Colonic mucosa (tissue), 4 donors: ENCODE results near the gene PTRHD1. TPM values are rescaled to one million over a fixed set of nuclear protein-coding genes. Genes with fewer than 3 reads are reported as not detected.

Source experiments
- DNase-seq: peaks from one replicate; pipeline ENCODE4 v3.0.0-alpha.2; 2020
- H3K27ac ChIP-seq: fragments of 200-600 bp; one replicate; pipeline ENCODE4 v1.8.0; 2021
- H3K27me3 ChIP-seq: fragments of 200-600 bp; one replicate; pipeline ENCODE4 v1.8.0; 2021
- H3K36me3 ChIP-seq: fragments of 200-600 bp; one replicate; pipeline ENCODE4 v1.8.0; 2021
- H3K4me1 ChIP-seq: fragments of 200-600 bp; one replicate; pipeline ENCODE4 v1.8.0; 2021; ENCODE audit warnings: mild to moderate bottlenecking
- H3K4me3 ChIP-seq: fragments of 200-600 bp; one replicate; pipeline ENCODE4 v1.8.0; 2021
- H3K9ac ChIP-seq, 2 donors: one replicate each; pipeline ENCODE4 v1.7.0; 2013; ENCODE audit warnings: control low read depth in 2 of 2, low read depth in 2 of 2, low read length in 2 of 2
- H3K9me3 ChIP-seq: fragments of 200-600 bp; one replicate; pipeline ENCODE4 v1.8.0; 2021
- intact Hi-C: fragments of 100-400 bp; cut with DNase I; formaldehyde crosslinking; loops from one replicate; pipeline ENCODE4 v1.14.1; 2022
- total RNA-seq, 2 donors: library from RNA; stranded (reverse); fragmentation: NEBNext Ultra II Directional in 1 of 2; extraction: Animal tissue kit (Norgen Biotek cat#: 25700) in 1 of 2; gene quantifications; one replicate each; pipeline ENCODE4 v1.2.1, GENCODE V29; 2021
- TF ChIP-seq, protein P1 (sequence below): fragments of 200-600 bp; IDR thresholded peaks from one replicate; pipeline ENCODE4 v1.8.0; 2022; ENCODE audit warnings: antibody characterized with exemption, mild to moderate bottlenecking
- donor health status: healthy.
- donor health status: DM: no; HTN: no; CAD: no.
- donor health status: DM: no; HTN: no; CAD: no.

Gene PTRHD1
- total RNA-seq, 2 donors from 2014 or later, result 38.2 to 47.6 TPM

DNA sequence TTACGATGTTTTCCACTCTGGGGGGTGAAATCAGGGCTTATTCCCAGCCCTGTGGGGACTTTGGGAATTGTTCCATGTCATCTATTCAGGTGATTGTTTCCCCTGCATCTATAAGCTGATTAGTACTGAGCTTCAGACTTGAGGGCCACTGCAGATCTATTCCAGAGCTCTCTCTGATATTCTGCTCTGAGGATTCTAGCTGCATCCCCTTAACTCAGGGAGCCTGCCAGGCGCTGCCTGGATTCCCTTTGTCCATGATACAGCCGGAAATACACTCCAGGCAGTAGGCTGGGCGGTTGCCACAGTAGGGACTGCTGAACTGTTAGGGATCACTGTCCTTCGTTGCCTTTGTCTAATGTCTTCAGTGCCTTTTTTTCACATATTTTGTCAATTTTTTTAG lies 31.3 kb downstream of the PTRHD1 start:
- TF ChIP-seq, protein P1, sequence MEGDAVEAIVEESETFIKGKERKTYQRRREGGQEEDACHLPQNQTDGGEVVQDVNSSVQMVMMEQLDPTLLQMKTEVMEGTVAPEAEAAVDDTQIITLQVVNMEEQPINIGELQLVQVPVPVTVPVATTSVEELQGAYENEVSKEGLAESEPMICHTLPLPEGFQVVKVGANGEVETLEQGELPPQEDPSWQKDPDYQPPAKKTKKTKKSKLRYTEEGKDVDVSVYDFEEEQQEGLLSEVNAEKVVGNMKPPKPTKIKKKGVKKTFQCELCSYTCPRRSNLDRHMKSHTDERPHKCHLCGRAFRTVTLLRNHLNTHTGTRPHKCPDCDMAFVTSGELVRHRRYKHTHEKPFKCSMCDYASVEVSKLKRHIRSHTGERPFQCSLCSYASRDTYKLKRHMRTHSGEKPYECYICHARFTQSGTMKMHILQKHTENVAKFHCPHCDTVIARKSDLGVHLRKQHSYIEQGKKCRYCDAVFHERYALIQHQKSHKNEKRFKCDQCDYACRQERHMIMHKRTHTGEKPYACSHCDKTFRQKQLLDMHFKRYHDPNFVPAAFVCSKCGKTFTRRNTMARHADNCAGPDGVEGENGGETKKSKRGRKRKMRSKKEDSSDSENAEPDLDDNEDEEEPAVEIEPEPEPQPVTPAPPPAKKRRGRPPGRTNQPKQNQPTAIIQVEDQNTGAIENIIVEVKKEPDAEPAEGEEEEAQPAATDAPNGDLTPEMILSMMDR, result no peak
- Histone ChIP-seq H3K4me1 (no peaks in the 10 kb centered on the region), H3K4me3 (no peak overlapping the region), H3K9ac (no peak overlapping the region), H3K27me3 (no peaks in the 10 kb centered on the region), H3K27ac (no peak overlapping the region), H3K9me3 (no peaks in the 10 kb centered on the region), H3K36me3 (no peaks in the 10 kb centered on the region)
- intact Hi-C loops, result no loop called here
- no peak for DNase-seq

DNA sequence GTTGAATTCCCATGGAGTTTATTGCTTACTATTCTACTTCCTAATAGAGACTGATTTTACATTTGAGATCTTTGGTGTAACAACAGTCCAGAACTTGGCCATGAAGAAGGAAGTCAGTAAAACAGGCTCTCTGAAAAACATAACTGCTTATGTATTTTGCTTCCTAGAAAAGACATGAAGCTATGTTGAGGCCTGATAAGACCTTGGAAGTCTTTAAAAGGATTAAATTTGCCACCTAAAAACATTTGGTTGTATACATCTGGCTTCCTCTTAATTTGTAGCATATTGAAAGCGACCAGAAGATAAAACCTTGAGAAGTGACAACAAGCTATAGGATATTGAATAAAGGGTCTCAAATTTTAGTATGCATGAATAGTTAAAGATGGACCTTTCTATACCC lies 36.4 kb downstream of the PTRHD1 start:
- intact Hi-C loops, result no loop called here
- no peaks in the 10 kb centered on the region for H3K36me3 ChIP-seq

DNA sequence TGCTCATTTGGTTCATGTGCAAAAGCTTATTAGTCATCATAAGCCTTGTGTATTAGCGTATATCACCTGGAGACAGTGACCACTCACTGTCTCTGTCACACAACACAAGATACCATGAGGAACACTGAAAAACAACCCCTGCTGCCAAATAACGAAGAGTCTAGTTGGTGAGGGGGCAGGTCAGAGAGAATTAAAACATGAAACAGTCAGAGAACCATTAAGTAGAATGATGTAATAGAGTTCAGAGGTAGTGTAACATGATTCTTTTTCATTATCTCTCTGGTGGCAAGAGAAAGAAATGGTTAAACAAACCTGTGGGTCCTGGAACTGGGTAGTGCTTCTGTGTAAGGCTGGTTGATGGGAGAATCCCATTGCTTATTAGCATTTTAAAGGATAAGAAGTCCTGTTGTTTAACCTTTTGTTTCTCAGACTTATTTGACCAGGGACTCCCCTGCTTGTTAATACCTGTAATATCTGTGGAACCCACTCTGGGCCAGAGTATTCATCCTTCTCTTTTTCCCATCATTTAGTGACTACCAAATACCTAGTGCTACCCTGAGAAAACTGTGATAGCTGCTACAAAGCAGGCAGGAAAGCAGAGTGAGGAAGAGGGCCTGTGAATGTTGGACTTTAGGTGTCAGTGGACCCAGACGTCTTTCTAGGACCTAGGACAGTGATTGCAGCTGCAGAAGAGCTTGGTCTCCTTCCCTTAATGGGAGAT lies 38.0 kb downstream of the PTRHD1 start:
- Histone ChIP-seq H3K36me3 (no peaks in the 10 kb centered on the region), H3K4me3 (no peak overlapping the region)
- TF ChIP-seq, protein P1, result no peak

More for the DNA sequence above, 36.4 kb downstream of the PTRHD1 start:
- H3K9me3 ChIP-seq, result no peaks in the 10 kb centered on the region
- H3K9ac ChIP-seq, result no peak overlapping the region
- DNase-seq, result no peak
- no peaks in the 10 kb centered on the region for H3K4me1 ChIP-seq
- no peaks in the 10 kb centered on the region for H3K27me3 ChIP-seq
- no peak overlapping the region for H3K4me3 ChIP-seq
- no peak overlapping the region for H3K27ac ChIP-seq
- TF ChIP-seq, protein P1, result no peak

DNA sequence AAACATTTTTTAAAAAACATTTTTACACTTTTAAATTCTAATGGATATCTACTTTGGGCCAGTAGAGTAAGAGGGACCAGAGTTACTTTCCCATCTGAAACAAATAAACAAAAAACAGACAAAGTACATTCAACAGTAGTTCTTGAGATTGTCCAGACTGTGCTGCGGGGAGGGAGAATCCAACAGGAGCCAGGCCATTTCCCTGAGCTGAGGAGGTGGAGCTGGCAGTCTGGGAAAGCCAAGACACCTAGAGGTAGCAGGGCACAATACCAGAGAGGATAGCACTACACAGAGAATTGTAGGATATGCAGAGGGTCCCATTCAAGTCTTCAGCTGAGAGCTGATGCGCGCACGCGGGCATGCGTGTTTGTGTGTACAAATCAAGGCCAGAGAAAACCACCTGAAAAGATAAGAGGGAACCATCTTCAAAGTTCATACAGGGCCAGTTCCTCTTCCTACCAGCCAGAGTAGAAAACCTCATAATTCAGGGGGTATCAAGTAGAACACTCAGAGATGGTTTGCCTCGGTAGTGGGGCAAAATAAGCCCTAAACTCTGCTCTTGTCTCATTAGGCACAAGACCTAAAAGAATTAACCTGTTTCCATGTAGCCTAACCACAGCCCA lies 44.0 kb downstream of the PTRHD1 start:
- no peak overlapping the region for H3K4me3 ChIP-seq
- no peak overlapping the region for H3K27ac ChIP-seq
- TF ChIP-seq, protein P1, result no peak
- intact Hi-C loops, result no loop called here
- H3K36me3 ChIP-seq, result no peaks in the 10 kb centered on the region
- H3K27me3 ChIP-seq, result no peaks in the 10 kb centered on the region
- no peaks in the 10 kb centered on the region for H3K9me3 ChIP-seq
- no peaks in the 10 kb centered on the region for H3K4me1 ChIP-seq
- no peak for DNase-seq
- H3K9ac ChIP-seq, result no peak overlapping the region

More for the DNA sequence above, 38.0 kb downstream of the PTRHD1 start:
- Histone ChIP-seq H3K27ac (no peak overlapping the region), H3K9ac (no peak overlapping the region), H3K27me3 (no peaks in the 10 kb centered on the region), H3K4me1 (no peaks in the 10 kb centered on the region), H3K9me3 (no peaks in the 10 kb centered on the region)
- intact Hi-C loops, result no loop called here
- no peak for DNase-seq

DNA sequence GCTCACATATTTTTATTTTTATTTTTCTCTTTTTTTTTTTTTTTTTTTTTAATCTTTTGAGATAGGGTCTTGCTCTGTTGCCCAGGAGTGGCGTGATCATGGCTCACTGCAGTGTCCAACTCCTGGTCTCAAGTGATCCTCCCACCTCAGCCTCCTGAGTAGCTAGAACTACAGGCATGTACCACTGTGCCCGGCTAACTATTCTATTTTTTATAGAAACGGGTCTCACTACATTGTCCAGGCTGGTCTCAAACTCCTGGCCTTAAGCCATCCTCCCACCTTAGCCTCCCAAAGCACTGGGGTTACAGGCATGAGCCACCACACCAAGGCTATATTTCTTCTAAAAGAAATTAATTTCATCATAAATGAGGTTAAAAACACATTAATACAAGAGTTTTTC lies 45.9 kb downstream of the PTRHD1 start:
- Histone ChIP-seq H3K4me3 (no peak overlapping the region), H3K27ac (no peak overlapping the region), H3K36me3 (no peaks in the 10 kb centered on the region), H3K4me1 (no peaks in the 10 kb centered on the region), H3K9ac (no peak overlapping the region), H3K27me3 (no peaks in the 10 kb centered on the region), H3K9me3 (no peaks in the 10 kb centered on the region)
- no peak for DNase-seq
- intact Hi-C loops, result no loop called here
- TF ChIP-seq, protein P1, result no peak
